Measurements from ENCODE around the gene APBB2. TPM values are rescaled to one million over a fixed set of nuclear protein-coding genes. Genes with fewer than 3 reads are reported as not detected.

Gene APBB2
- total and polyA plus RNA-seq, 2 donors (not counting 1 experiment from before 2014, with no cell fraction given) = 4.4 to 15.8 TPM

DNA sequence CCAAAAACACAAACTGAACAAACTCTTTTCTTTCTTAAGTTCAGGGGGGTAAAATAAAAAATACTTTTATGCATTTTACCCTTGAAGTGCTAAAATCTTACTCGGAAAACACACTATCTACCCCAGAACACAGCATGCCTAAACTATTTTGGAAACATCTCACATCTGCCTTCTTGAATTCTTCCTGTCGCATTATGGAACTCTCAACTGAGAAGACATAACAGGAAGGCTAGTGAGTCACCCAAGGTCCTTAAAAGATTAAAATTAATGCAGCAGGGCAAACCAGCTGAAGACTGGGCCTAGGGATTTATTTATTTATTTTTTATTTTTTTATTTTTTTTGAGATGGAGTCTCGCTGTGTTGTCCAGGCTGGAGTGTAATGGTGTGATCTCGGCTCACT lies 208.2 kb downstream of the APBB2 start:
- peaks cover 0 to 1% (median 0%) of the 10 kb centered on the region in 3 donors for H3K9me3 ChIP-seq (ENCODE audit: control extremely low read depth in 1 of 3, control insufficient read depth in 2 of 3, insufficient read depth in 1 of 3, low read length in 2 of 3)
- no peaks in the 10 kb centered on the region for H3K27me3 ChIP-seq (replicated peaks in 1 of 4; ENCODE audit: control extremely low read depth in 1 of 4, control insufficient read depth in 3 of 4, insufficient read depth in 4 of 4, low read length in 3 of 4)
- no peak overlapping the region for H3K4me3 Mint-ChIP-seq
- H3K4me3 ChIP-seq (ENCODE audit: control extremely low read depth in 1 of 5, extremely low read depth in 1 of 5, insufficient read depth in 1 of 5, low read depth in 2 of 5, low read length in 4 of 5) = no peak overlapping the region
- TF ChIP-seq EZH2 (IDR thresholded peaks at IDR 0.05; ENCODE audit: borderline replicate concordance, insufficient read depth, low read depth, low read length, poor library complexity, severe bottlenecking) = no peak
- CTCF ChIA-PET = no interaction called here
- POLR2A ChIA-PET = no interaction called here
- H3K4me1 ChIP-seq (ENCODE audit: control insufficient read depth in 2 of 2, insufficient read depth in 2 of 2, low read length in 2 of 2) = no peaks in the 10 kb centered on the region
- no peaks in the 10 kb centered on the region for H3K79me2 ChIP-seq (ENCODE audit: control insufficient read depth, insufficient read depth, low read length)
- no peak overlapping the region for H3K9ac ChIP-seq (ENCODE audit: low read length)
- H4K20me1 ChIP-seq (ENCODE audit: control insufficient read depth, insufficient read depth, low read length, poor library complexity, severe bottlenecking) = no peaks in the 10 kb centered on the region
- H2AFZ ChIP-seq (ENCODE audit: insufficient read depth, low read depth, low read length, poor library complexity, severe bottlenecking) = no peak overlapping the region
- DNase-seq (no peak), ATAC-seq (ENCODE audit: low read depth) (no peak)
- no peak overlapping the region for H3K27ac Mint-ChIP-seq
- WGBS (ENCODE audit: insufficient coverage) = 96% methylated on average over 3 of the region's 4 CpGs
- no peaks in the 10 kb centered on the region for H3K36me3 ChIP-seq (replicated peaks in 1 of 2; ENCODE audit: control extremely low read depth in 1 of 2, control insufficient read depth in 1 of 2, extremely low read depth in 1 of 2, insufficient read depth in 2 of 2, low read length in 1 of 2)
- H3K27me3 Mint-ChIP-seq = peaks cover 7% of the 10 kb centered on the region
- no peaks in the 10 kb centered on the region for H3K4me1 Mint-ChIP-seq
- intact Hi-C loops (cut with micrococcal nuclease) = no loop called here
- H3K9me3 Mint-ChIP-seq (ENCODE audit: insufficient read depth) = no peaks in the 10 kb centered on the region
- H3K4me2 ChIP-seq (replicated peaks; ENCODE audit: low read depth, low read length, poor library complexity, severe bottlenecking) = no peak overlapping the region
- H3K27ac ChIP-seq (ENCODE audit: low read length in 2 of 2) = no peak overlapping the region

DNA sequence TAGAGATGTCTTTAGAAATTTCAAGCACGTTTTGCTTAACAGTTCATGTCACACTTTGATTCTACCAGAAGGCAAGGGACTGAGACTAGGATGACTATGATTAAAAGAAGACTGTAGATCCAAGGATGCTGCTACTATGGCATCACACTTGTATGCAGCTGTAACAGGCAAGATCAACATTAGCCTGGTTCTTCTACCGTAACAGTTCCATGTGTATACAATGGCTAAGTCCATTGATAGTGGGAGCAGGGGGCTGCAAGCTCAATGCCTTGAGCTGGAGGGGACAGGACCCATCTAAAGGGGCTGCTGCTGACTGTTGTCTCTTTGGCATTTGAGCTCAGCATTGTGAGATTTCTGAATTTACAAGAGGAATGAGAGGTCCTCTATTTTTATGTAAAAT lies 212.0 kb downstream of the APBB2 start:
- Mint-ChIP-seq H3K27ac (no peak overlapping the region), H3K4me3 (no peak overlapping the region), H3K27me3 (peaks cover 10% of the 10 kb centered on the region), H3K9me3 (ENCODE audit: insufficient read depth) (no peaks in the 10 kb centered on the region), H3K4me1 (no peaks in the 10 kb centered on the region)
- no peak overlapping the region for H3K4me3 ChIP-seq (ENCODE audit: control extremely low read depth in 1 of 5, extremely low read depth in 1 of 5, insufficient read depth in 1 of 5, low read depth in 2 of 5, low read length in 4 of 5)
- no peak overlapping the region for H3K9ac ChIP-seq (ENCODE audit: low read length)
- H3K27ac ChIP-seq (ENCODE audit: low read length in 2 of 2) = no peak overlapping the region
- TF ChIP-seq EZH2 (IDR thresholded peaks at IDR 0.05; ENCODE audit: borderline replicate concordance, insufficient read depth, low read depth, low read length, poor library complexity, severe bottlenecking) = no peak
- TF ChIP-seq, protein P1, sequence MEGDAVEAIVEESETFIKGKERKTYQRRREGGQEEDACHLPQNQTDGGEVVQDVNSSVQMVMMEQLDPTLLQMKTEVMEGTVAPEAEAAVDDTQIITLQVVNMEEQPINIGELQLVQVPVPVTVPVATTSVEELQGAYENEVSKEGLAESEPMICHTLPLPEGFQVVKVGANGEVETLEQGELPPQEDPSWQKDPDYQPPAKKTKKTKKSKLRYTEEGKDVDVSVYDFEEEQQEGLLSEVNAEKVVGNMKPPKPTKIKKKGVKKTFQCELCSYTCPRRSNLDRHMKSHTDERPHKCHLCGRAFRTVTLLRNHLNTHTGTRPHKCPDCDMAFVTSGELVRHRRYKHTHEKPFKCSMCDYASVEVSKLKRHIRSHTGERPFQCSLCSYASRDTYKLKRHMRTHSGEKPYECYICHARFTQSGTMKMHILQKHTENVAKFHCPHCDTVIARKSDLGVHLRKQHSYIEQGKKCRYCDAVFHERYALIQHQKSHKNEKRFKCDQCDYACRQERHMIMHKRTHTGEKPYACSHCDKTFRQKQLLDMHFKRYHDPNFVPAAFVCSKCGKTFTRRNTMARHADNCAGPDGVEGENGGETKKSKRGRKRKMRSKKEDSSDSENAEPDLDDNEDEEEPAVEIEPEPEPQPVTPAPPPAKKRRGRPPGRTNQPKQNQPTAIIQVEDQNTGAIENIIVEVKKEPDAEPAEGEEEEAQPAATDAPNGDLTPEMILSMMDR (IDR thresholded peaks at IDR 0.05) = no peak
- DNase-seq (no peak), ATAC-seq (ENCODE audit: low read depth) (no peak)
- no peak overlapping the region for H3K4me2 ChIP-seq (replicated peaks; ENCODE audit: low read depth, low read length, poor library complexity, severe bottlenecking)
- H3K79me2 ChIP-seq (ENCODE audit: control insufficient read depth, insufficient read depth, low read length) = no peaks in the 10 kb centered on the region
- H3K36me3 ChIP-seq (replicated peaks in 1 of 2; ENCODE audit: control extremely low read depth in 1 of 2, control insufficient read depth in 1 of 2, extremely low read depth in 1 of 2, insufficient read depth in 2 of 2, low read length in 1 of 2) = no peaks in the 10 kb centered on the region
- no peaks in the 10 kb centered on the region for H3K27me3 ChIP-seq (replicated peaks in 1 of 4; ENCODE audit: control extremely low read depth in 1 of 4, control insufficient read depth in 3 of 4, insufficient read depth in 4 of 4, low read length in 3 of 4)
- ChIA-PET POLR2A (no interaction called here), CTCF (no interaction called here)
- H3K4me1 ChIP-seq (ENCODE audit: control insufficient read depth in 2 of 2, insufficient read depth in 2 of 2, low read length in 2 of 2) = no peaks in the 10 kb centered on the region
- H3K9me3 ChIP-seq (ENCODE audit: control extremely low read depth in 1 of 3, control insufficient read depth in 2 of 3, insufficient read depth in 1 of 3, low read length in 2 of 3) = peaks cover 0 to 1% (median 0%) of the 10 kb centered on the region in 3 donors
- intact Hi-C loops (cut with micrococcal nuclease) = no loop called here
- 90% methylated on average over 2 of the region's 2 CpGs for WGBS (ENCODE audit: insufficient coverage)
- no peaks in the 10 kb centered on the region for H4K20me1 ChIP-seq (ENCODE audit: control insufficient read depth, insufficient read depth, low read length, poor library complexity, severe bottlenecking)
- H2AFZ ChIP-seq (ENCODE audit: insufficient read depth, low read depth, low read length, poor library complexity, severe bottlenecking) = no peak overlapping the region
